H1 (cell line): ENCODE data around the gene IFIT5.

Experiments used
- POLR2A ChIP-seq, 2 experiments: IDR thresholded peaks; 1 replicate in 1 of 2; 2 replicates in 1 of 2; pipeline ENCODE4 v1.6.1; 2011; ENCODE audit warnings: low read depth in 2 of 2, low read length in 2 of 2, mild to moderate bottlenecking in 2 of 2; ENCODE audit errors: control extremely low read depth in 1 of 2
- POLR2AphosphoS5 ChIP-seq: IDR thresholded peaks from 2 replicates; pipeline ENCODE4 v1.6.1; 2011; ENCODE audit warnings: low read depth, low read length
- RFX5 ChIP-seq: IDR thresholded peaks from 2 replicates; pipeline ENCODE4 v1.6.1; 2011; ENCODE audit warnings: low read depth, low read length, improper control_type of control experiment, borderline replicate concordance
- TF ChIP-seq, protein P1 (sequence below): IDR thresholded peaks from 2 replicates; pipeline ENCODE4 v1.6.1; 2012; ENCODE audit warnings: inconsistent platforms

GRCh38 chr10:89413398-89413912 lies 913 bp upstream of the IFIT5 start:
- TF ChIP-seq POLR2A (IDR thresholded peaks at IDR 0.05; ENCODE audit: control extremely low read depth in 1 of 2, low read depth in 2 of 2, low read length in 2 of 2) (no peak), RFX5 (no peak), POLR2AphosphoS5 (no peak)
- TF ChIP-seq, protein P1, sequence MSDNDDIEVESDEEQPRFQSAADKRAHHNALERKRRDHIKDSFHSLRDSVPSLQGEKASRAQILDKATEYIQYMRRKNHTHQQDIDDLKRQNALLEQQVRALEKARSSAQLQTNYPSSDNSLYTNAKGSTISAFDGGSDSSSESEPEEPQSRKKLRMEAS, result no peak
